Neutrophil (primary cell): ENCODE measurements around the gene PASD1.

Source experiments
- H3K27ac ChIP-seq: fragments of 200-600 bp; sonication (generic); 2 replicates; pipeline ENCODE4 v1.5.1; 2016; ENCODE audit warnings: mild to moderate bottlenecking, moderate library complexity
- H3K27me3 ChIP-seq: fragments of 200-600 bp; sonication (generic); 2 replicates; pipeline ENCODE4 v1.6.0; 2016; ENCODE audit warnings: mild to moderate bottlenecking
- H3K36me3 ChIP-seq: fragments of 200-600 bp; sonication (generic); 2 replicates; pipeline ENCODE4 v1.5.1; 2017
- H3K4me1 ChIP-seq, 2 experiments: fragments of 200-600 bp in 1 of 2; sonication (generic) in 1 of 2; 1 replicate in 1 of 2; 2 replicates in 1 of 2; pipeline versions ENCODE4 v1.5.1 to v1.6.1; 2013 to 2016; ENCODE audit warnings: low read depth in 1 of 2, low read length in 1 of 2, mild to moderate bottlenecking in 1 of 2, moderate library complexity in 1 of 2; ENCODE audit not compliant: control insufficient read depth in 1 of 2, insufficient read depth in 1 of 2
- H3K4me3 ChIP-seq, 2 experiments: fragments of 200-600 bp in 1 of 2; sonication (generic) in 1 of 2; 1 replicate in 1 of 2; 2 replicates in 1 of 2; pipeline ENCODE4 v1.5.1; 2013 to 2016; ENCODE audit warnings: low read depth in 1 of 2, low read length in 1 of 2, mild to moderate bottlenecking in 1 of 2, moderate library complexity in 1 of 2
- H3K9me3 ChIP-seq: fragments of 200-600 bp; sonication (generic); 2 replicates; pipeline ENCODE4 v1.5.1; 2016
- CTCF ChIP-seq: fragments of 200-600 bp; sonication (generic); IDR thresholded peaks from 2 replicates; pipeline ENCODE4 v1.5.1; 2016; ENCODE audit warnings: antibody characterized with exemption

The PASD1 gene

GRCh38 chrX:151679798-151680402, 116.4 kb downstream of the PASD1 start:
- Histone ChIP-seq H3K36me3 (no peaks in the 10 kb centered on the region), H3K4me1 (no peaks in the 10 kb centered on the region), H3K4me3 (no peak overlapping the region), H3K9me3 (no peaks in the 10 kb centered on the region), H3K27me3 (no peaks in the 10 kb centered on the region), H3K27ac (no peak overlapping the region)
- TF ChIP-seq CTCF, result no peak

GRCh38 chrX:151680805-151681204, 117.3 kb downstream of the PASD1 start:
- no peaks in the 10 kb centered on the region for H3K36me3 ChIP-seq
- H3K9me3 ChIP-seq, result no peaks in the 10 kb centered on the region
- no peaks in the 10 kb centered on the region for H3K4me1 ChIP-seq
- TF ChIP-seq CTCF, result peak; percentile 15
- no peak overlapping the region for H3K4me3 ChIP-seq
- no peak overlapping the region for H3K27ac ChIP-seq
- H3K27me3 ChIP-seq, result no peaks in the 10 kb centered on the region

- Histone ChIP-seq H3K4me1 (no peaks in the 10 kb centered on the region), H3K36me3 (no peaks in the 10 kb centered on the region), H3K4me3 (no peak overlapping the region), H3K27ac (no peak overlapping the region), H3K27me3 (no peaks in the 10 kb centered on the region), H3K9me3 (no peaks in the 10 kb centered on the region)
- TF ChIP-seq CTCF, result no peak
Observed at GRCh38 chrX:151687635-151688034, 124.2 kb downstream of the PASD1 start.

GRCh38 chrX:151688695-151689094, 125.2 kb downstream of the PASD1 start:
- H3K4me1 ChIP-seq, result no peaks in the 10 kb centered on the region
- no peaks in the 10 kb centered on the region for H3K9me3 ChIP-seq
- H3K27ac ChIP-seq, result no peak overlapping the region
- no peak for TF ChIP-seq CTCF
- H3K36me3 ChIP-seq, result no peaks in the 10 kb centered on the region
- peaks cover 5% of the 10 kb centered on the region for H3K27me3 ChIP-seq
- H3K4me3 ChIP-seq, result no peak overlapping the region

GRCh38 chrX:151692825-151693224, 129.3 kb downstream of the PASD1 start:
- Histone ChIP-seq H3K27ac (no peak overlapping the region), H3K9me3 (no peaks in the 10 kb centered on the region), H3K27me3 (peaks cover 32% of the 10 kb centered on the region), H3K4me3 (no peak overlapping the region), H3K4me1 (no peaks in the 10 kb centered on the region), H3K36me3 (no peaks in the 10 kb centered on the region)
- no peak for TF ChIP-seq CTCF

- no peak for TF ChIP-seq CTCF
- no peaks in the 10 kb centered on the region for H3K4me1 ChIP-seq
- H3K27ac ChIP-seq, result no peak overlapping the region
- no peak overlapping the region for H3K4me3 ChIP-seq
- peaks cover 32% of the 10 kb centered on the region for H3K27me3 ChIP-seq
- no peaks in the 10 kb centered on the region for H3K9me3 ChIP-seq
- no peaks in the 10 kb centered on the region for H3K36me3 ChIP-seq
Observed at GRCh38 chrX:151694121-151694520, 130.6 kb downstream of the PASD1 start.
